Gastroesophageal sphincter (tissue), 4 donors: ENCODE measurements around the gene RTF1. TPM values are rescaled to one million over a fixed set of nuclear protein-coding genes. Genes with fewer than 3 reads are reported as not detected.
"Not testable (repeated sequence)": the region's sequence is repeated elsewhere in the genome, so short reads cannot be mapped to it uniquely, and the experiment has no call there.

ENCODE experiments used
- ATAC-seq: fragments of 150-250 bp; one replicate; pipeline ENCODE4 v1.9.1; 2016; ENCODE audit warnings: mild to moderate bottlenecking, moderate library complexity
- H3K27ac ChIP-seq, 4 donors: fragments of 200-600 bp; sonication (generic) in 3 of 4; 1 replicate in 3 of 4; 2 replicates in 1 of 4; pipeline ENCODE4 v1.5.1; 2016 to 2019
- H3K27me3 ChIP-seq: fragments of 200-600 bp; sonication (generic); one replicate; pipeline ENCODE4 v1.5.1; 2019
- H3K36me3 ChIP-seq, 2 donors: fragments of 200-600 bp; sonication (generic); one replicate each; pipeline ENCODE4 v1.5.1; 2019; ENCODE audit warnings: control low read depth in 1 of 2
- H3K4me1 ChIP-seq, 3 donors: fragments of 200-600 bp; sonication (generic); 1 replicate in 2 of 3; 2 replicates in 1 of 3; pipeline ENCODE4 v1.5.1; 2016 to 2019; ENCODE audit warnings: control low read depth in 2 of 3
- H3K4me3 ChIP-seq, 2 donors: fragments of 200-600 bp; sonication (generic); one replicate each; pipeline ENCODE4 v1.5.1; 2019; ENCODE audit warnings: mild to moderate bottlenecking in 1 of 2, moderate library complexity in 1 of 2
- H3K9me3 ChIP-seq, 3 donors: fragments of 200-600 bp; sonication (generic); one replicate each; pipeline ENCODE4 v1.5.1; 2017 to 2019; ENCODE audit warnings: control low read depth in 2 of 3
- CTCF ChIP-seq, 4 experiments: fragments of 200-600 bp in 2 of 4; fragments of 450-650 bp in 2 of 4; sonication (generic) in 1 of 4; IDR thresholded peaks; one replicate each; pipeline ENCODE4 v1.5.1; 2017 to 2019; ENCODE audit warnings: antibody characterized with exemption in 4 of 4, mild to moderate bottlenecking in 2 of 4, moderate library complexity in 2 of 4
- EP300 ChIP-seq: sonication (generic); formaldehyde crosslinking; IDR thresholded peaks from one replicate; pipeline ENCODE4 v1.6.1; 2017; ENCODE audit warnings: antibody characterized with exemption, mild to moderate bottlenecking
- POLR2A ChIP-seq, 2 donors: fragments of 450-650 bp; IDR thresholded peaks; one replicate each; pipeline ENCODE4 v1.6.1; 2017; ENCODE audit warnings: antibody characterized with exemption in 2 of 2, mild to moderate bottlenecking in 2 of 2, moderate library complexity in 1 of 2
- POLR2AphosphoS5 ChIP-seq: sonication (generic); formaldehyde crosslinking; IDR thresholded peaks from one replicate; pipeline ENCODE4 v1.6.1; 2017; ENCODE audit warnings: antibody characterized with exemption
- WGBS, 2 donors: methylation state at CpG; one replicate each; pipeline ENCODE4 v1.1.5; 2018; ENCODE audit warnings: low coverage in 1 of 2; 5-methylcytosine and 5-hydroxymethylcytosine counted together
- total RNA-seq, 4 donors: library from RNA; depleted of rRNA; stranded (reverse); fragments of >200 nt; gene quantifications; one replicate each; pipeline ENCODE4 v1.1.0, GENCODE V29; 2016

Gene RTF1
- total RNA-seq, 4 donors from 2014 or later, result 31.9 to 53.2 (median 34.8) TPM

DNA sequence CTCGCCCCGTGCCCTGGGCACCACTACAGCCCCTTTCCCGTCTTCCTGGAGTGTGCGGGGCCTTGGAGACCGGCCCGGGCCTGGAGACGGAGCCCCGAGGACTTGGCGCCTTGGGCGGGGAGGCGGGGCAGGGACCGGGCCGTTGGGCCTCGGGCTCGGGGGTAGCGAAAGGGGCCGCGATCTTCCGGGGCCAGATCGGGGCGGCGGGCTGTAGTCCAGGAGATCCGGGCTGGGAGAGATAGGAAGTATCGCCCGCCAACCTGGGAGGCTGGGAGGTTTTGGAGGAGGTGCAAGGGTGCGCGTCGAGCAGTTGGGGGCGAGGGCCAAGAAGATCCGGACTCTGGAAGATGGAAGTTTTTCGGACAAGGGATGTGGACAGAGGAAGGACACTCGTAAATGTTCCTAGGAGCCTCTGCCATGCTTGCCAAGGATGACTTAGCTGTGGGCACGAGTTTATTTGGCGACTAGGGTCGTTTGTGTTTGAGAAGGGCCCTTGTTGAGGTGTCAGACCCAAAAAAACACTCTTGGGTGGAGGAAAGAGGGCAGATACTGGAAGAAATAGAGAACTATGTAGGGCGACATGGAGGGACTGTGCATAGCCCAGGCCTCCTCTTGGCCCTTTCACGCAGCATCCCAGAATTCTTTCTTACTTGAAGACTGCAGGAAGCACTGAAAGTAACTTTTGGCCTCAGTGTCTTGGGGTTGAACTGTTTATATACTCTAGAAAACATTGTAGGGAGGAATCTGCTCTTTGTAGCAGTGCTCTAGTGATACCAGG lies 712 bp downstream of the RTF1 start:
- TF ChIP-seq POLR2A (IDR thresholded peaks at IDR 0.05) (no peak), CTCF (IDR thresholded peaks at IDR 0.05) (no peak), POLR2AphosphoS5 (no peak), EP300 (no peak)

DNA sequence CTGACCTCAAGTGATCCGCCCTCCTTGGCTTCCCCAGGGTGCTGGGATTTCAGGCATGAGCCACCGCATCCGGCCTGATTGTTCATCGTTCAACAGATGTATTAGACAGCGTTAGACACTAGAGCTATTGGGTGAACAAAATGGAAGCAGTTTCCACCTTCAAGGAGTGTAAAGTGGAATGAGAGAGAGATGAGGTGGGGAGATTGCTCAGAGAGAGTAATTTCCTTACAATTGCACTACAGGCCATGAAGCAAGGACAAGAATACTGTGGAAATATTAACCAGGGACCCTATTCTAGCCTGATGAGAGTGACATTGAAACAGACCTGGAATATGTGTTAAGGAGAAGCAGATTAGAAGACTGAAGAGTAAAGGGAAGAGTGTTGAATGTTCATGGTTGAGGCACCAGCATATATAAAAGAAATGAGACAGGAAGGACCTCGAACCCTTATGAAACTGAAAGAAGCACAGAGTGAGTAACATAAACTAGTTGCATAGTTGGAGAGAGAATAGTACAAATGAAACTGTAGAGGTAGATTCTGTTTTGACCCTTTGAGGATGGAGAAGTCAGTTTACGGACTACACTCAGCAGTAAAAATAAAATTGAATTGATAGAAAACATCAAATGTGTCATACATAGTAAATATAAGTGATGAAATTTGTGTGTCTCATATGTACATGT lies 7.2 kb downstream of the RTF1 start:
- Histone ChIP-seq H3K36me3 (no peaks in the 10 kb centered on the region), H3K4me3 (no peak overlapping the region), H3K27ac (no peak overlapping the region), H3K4me1 (peaks cover 0 to 17% (median 0%) of the 10 kb centered on the region in 3 donors), H3K9me3 (no peaks in the 10 kb centered on the region), H3K27me3 (no peaks in the 10 kb centered on the region)
- 89 to 97% methylated on average over 1 to 6 of the region's 7 CpGs for WGBS, 2 donors
- no peak for ATAC-seq
- TF ChIP-seq EP300, result no peak
- TF ChIP-seq POLR2AphosphoS5, result no peak
- no peak for TF ChIP-seq CTCF (IDR thresholded peaks at IDR 0.05)
- no peak for TF ChIP-seq POLR2A (IDR thresholded peaks at IDR 0.05)

More for the DNA sequence above, 712 bp downstream of the RTF1 start:
- no peaks in the 10 kb centered on the region for H3K27me3 ChIP-seq
- H3K4me1 ChIP-seq, result peaks cover 0 to 48% (median 14%) of the 10 kb centered on the region in 3 donors
- 3% methylated on average over 9 to 12 of the region's 37 CpGs for WGBS, 2 donors
- peak overlapping the region; percentile 74 to 87 for H3K4me3 ChIP-seq
- H3K36me3 ChIP-seq, result no peaks in the 10 kb centered on the region
- no peaks in the 10 kb centered on the region for H3K9me3 ChIP-seq
- H3K27ac ChIP-seq, result peak overlapping the region; percentile 48 to 90 (median 88)
- ATAC-seq, result no peak

GRCh38 chr15:41424809-41425208 lies 7.9 kb downstream of the RTF1 start:
- Histone ChIP-seq H3K27me3 (no peaks in the 10 kb centered on the region), H3K4me1 (peaks cover 0 to 10% (median 0%) of the 10 kb centered on the region in 3 donors), H3K4me3 (no peak overlapping the region), H3K36me3 (no peaks in the 10 kb centered on the region), H3K9me3 (no peaks in the 10 kb centered on the region), H3K27ac (no peak overlapping the region)
- WGBS, 2 donors, result 93 to 99% methylated on average over 9 to 14 of the region's 14 CpGs
- no peak for TF ChIP-seq POLR2A (IDR thresholded peaks at IDR 0.05)
- TF ChIP-seq EP300, result no peak
- TF ChIP-seq POLR2AphosphoS5, result no peak
- TF ChIP-seq CTCF (IDR thresholded peaks at IDR 0.05), result no peak
- ATAC-seq, result no peak

DNA sequence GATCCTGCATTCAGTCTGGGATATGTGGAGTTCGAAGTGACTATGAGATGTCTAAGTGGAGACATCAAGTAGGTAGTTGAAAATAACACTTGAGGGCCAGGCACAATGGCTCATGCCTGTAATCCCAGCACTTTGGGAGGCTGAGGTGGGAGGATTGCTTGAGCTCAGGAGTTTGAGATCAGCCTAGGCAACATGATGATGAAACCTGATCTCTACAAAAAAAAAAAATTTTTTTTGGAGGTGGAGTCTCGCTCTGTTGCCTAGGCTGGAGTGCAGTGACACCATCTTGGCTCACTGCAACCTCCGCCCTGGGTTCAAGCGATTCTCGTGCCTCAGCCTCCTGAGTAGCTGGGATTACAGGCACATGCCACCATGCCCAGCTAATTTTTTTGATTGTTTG lies 9.0 kb downstream of the RTF1 start:
- not testable (repeated sequence) for H3K4me3 ChIP-seq, H3K27me3 ChIP-seq, H3K9me3 ChIP-seq, H3K4me1 ChIP-seq, ATAC-seq, H3K27ac ChIP-seq, H3K36me3 ChIP-seq
- WGBS, 2 donors, result 99 to 100% methylated on average over 2 to 5 of the region's 5 CpGs

GRCh38 chr15:41429003-41429890 lies 12.4 kb downstream of the RTF1 start:
- no peak for ATAC-seq
- WGBS, 2 donors, result 88 to 93% methylated on average over 6 to 10 of the region's 10 CpGs
- H3K36me3 ChIP-seq, result peaks cover 0 to 14% of the 10 kb centered on the region in 2 donors
- no peaks in the 10 kb centered on the region for H3K27me3 ChIP-seq
- H3K4me1 ChIP-seq, result no peaks in the 10 kb centered on the region
- H3K4me3 ChIP-seq, result no peak overlapping the region
- no peak for TF ChIP-seq POLR2A (IDR thresholded peaks at IDR 0.05)
- no peaks in the 10 kb centered on the region for H3K9me3 ChIP-seq
- H3K27ac ChIP-seq, result no peak overlapping the region
